ENCODE results near the gene DZANK1.

Gene DZANK1

DNA sequence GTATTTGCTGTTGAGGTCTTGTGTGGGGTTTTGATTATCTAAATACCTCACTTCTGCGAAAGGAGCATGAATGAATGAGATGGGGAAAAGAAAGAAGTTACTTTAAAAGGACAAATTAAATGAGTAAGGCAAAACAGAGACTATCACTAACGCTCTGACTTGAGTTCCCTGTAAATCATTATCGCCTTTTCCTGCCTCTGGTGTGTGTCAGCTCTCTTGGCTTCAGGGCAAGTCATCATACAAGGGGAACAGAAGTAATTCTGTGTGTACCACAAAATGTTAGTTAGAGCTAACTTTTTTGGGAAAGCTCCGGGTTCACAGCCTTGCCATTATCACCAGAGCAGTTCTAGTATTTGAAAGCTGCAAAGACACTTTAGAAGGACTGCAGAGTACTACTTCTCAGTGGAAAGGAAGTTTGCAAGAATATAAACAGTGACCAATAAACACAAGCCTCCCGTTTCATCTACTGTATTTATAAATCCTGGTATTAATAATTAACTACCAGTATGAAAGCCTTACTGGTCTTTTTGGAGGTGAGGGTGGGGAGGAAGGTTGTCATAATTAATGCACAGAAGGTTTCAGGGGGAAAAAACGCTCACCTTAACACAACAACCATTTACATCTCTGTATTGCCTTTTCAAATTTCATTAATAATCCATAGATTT is 1.2 kb downstream of the DZANK1 start:
- no peak overlapping the region for H3K4me3 ChIP-seq (ENCODE audit: low read depth, low read length)
- no peak for DNase-seq (ENCODE audit: low read depth)
- TF ChIP-seq, protein P1, sequence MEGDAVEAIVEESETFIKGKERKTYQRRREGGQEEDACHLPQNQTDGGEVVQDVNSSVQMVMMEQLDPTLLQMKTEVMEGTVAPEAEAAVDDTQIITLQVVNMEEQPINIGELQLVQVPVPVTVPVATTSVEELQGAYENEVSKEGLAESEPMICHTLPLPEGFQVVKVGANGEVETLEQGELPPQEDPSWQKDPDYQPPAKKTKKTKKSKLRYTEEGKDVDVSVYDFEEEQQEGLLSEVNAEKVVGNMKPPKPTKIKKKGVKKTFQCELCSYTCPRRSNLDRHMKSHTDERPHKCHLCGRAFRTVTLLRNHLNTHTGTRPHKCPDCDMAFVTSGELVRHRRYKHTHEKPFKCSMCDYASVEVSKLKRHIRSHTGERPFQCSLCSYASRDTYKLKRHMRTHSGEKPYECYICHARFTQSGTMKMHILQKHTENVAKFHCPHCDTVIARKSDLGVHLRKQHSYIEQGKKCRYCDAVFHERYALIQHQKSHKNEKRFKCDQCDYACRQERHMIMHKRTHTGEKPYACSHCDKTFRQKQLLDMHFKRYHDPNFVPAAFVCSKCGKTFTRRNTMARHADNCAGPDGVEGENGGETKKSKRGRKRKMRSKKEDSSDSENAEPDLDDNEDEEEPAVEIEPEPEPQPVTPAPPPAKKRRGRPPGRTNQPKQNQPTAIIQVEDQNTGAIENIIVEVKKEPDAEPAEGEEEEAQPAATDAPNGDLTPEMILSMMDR (IDR thresholded peaks at IDR 0.05; ENCODE audit: low read depth, low read length, missing control alignments), result no peak
- in situ Hi-C loops (cut with HindIII; ENCODE audit: low sequenced_read_pairs), result no loop called here

DNA sequence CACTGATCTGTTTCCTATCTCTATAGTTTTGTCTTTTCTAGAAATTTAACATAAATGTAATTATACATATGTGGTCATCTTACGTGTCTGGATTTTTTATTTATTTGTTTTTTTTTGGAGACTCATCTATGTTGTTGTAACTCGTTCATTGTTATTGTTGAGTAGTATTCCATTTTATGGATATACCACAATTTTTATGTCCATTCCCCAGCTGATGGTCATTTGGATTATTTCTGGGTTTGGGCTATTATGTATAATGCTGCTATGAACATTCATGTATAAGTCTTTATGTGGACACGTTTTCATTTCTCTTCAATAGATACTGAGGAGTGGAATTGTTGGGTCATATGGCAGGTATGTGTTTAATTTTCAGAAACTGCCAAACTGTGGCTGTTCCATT is 10.2 kb downstream of the DZANK1 start:
- in situ Hi-C loops (cut with HindIII; ENCODE audit: low sequenced_read_pairs), result no loop called here
- no peak for DNase-seq (ENCODE audit: low read depth)
- TF ChIP-seq, protein P1 (IDR thresholded peaks at IDR 0.05; ENCODE audit: low read depth, low read length, missing control alignments), result no peak
- no peak overlapping the region for H3K4me3 ChIP-seq (ENCODE audit: low read depth, low read length)

DNA sequence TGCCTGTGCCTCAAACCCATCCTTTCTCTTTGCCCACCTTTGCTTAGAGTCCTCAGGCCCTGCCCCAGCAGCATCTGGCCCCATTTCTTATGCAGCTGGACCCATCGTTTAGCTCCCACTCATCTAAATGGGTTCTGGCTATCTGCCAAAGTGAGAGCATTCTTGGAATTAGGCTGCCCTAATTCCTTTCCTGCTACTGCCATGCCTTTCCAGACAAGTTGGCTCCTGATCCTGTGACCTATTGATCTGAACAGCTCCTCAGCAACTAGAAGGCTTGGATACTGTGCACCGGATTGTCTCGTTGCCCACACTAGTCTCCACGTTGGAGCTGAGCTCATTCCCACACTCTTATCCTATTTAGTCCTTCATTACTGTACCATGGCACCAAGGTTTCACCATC is 22.9 kb downstream of the DZANK1 start:
- DNase-seq (ENCODE audit: low read depth), result no peak
- in situ Hi-C loops (cut with HindIII; ENCODE audit: low sequenced_read_pairs), result no loop called here
- no peak overlapping the region for H3K4me3 ChIP-seq (ENCODE audit: low read depth, low read length)
- TF ChIP-seq, protein P1 (IDR thresholded peaks at IDR 0.05; ENCODE audit: low read depth, low read length, missing control alignments), result no peak

DNA sequence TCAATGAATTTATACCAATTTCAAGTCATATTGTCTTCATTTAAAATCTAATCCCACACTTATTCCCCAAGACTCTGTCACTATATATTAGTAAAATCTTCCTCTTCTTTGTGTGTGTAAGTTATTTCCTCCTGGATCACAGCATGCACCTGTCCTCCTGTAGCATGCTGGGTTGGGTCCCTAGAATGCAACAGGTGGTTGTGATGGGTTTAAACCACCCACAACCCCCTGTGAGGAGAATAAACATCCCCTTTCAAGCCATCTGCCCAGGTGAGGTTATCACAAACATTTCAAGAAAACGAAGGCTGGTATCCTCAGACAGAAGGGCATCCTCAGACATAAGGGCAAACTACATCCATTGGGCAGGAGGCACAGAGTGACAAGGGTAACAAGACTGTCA is 26.4 kb downstream of the DZANK1 start:
- H3K4me3 ChIP-seq (ENCODE audit: low read depth, low read length), result no peak overlapping the region
- in situ Hi-C loops (cut with HindIII; ENCODE audit: low sequenced_read_pairs), result no loop called here
- TF ChIP-seq, protein P1 (IDR thresholded peaks at IDR 0.05; ENCODE audit: low read depth, low read length, missing control alignments), result no peak
- no peak for DNase-seq (ENCODE audit: low read depth)

DNA sequence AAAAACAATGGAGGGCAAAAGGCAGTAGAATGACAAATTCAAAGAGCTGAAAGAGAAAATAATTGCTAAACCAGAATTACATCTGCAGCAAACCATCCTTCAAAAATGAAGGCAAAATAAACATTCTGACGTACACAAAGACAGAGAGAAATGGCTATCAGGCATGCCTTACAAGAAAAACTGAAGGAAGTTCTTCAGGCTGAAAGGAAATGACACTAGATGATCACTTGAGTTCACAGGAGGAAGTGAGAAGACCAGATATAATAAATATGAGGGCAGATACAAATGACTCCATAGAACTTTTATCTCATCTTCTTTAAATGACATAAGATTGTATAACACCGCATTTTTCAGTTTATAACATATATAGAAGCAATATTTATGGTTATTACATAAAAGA is 30.0 kb downstream of the DZANK1 start:
- DNase-seq (ENCODE audit: low read depth), result no peak
- TF ChIP-seq, protein P1 (IDR thresholded peaks at IDR 0.05; ENCODE audit: low read depth, low read length, missing control alignments), result no peak
- no peak overlapping the region for H3K4me3 ChIP-seq (ENCODE audit: low read depth, low read length)
- in situ Hi-C loops (cut with HindIII; ENCODE audit: low sequenced_read_pairs), result no loop called here

DNA sequence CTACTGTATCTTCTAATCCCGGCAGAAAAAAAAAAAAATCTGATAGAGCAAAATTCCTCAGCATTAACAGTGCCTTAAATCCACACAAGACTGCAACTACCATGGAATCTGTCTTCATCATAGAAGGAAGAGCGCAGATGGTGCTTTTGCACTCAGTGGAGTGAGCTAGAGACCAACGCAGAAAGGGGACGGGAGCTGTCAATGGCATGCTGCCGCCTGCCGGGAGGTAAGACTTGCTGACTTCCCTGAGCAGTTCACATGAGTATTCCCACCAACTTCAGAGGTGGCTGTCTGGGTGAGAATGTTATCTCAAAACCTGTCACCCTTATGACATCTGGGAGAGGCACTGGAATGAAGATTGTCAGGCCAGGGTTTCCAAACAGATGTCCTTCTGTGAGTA is 35.6 kb downstream of the DZANK1 start:
- TF ChIP-seq, protein P1 (IDR thresholded peaks at IDR 0.05; ENCODE audit: low read depth, low read length, missing control alignments), result no peak
- in situ Hi-C loops (cut with HindIII; ENCODE audit: low sequenced_read_pairs), result no loop called here
- no peak for DNase-seq (ENCODE audit: low read depth)
- no peak overlapping the region for H3K4me3 ChIP-seq (ENCODE audit: low read depth, low read length)

Data from astrocyte of the cerebellum (primary cell).